HEK293 (cell line): ENCODE results near the gene CHID1.

Experiments
- ATF2 ChIP-seq: fragments of 450-650 bp; formaldehyde crosslinking; IDR thresholded peaks from 2 replicates; pipeline ENCODE4 v1.5.1; 2016; ENCODE audit warnings: missing biosample characterization, missing genetic modification characterization, low read depth
- KLF17 ChIP-seq: fragments of 450-650 bp; formaldehyde crosslinking; IDR thresholded peaks from 2 replicates; pipeline ENCODE4 v1.5.1; 2016; ENCODE audit warnings: missing biosample characterization, missing genetic modification characterization
- PBX3 ChIP-seq: sonication (generic); formaldehyde crosslinking; IDR thresholded peaks from 2 replicates; pipeline ENCODE4 v1.8.1; 2022; ENCODE audit warnings: mild to moderate bottlenecking, moderate library complexity, missing genetic modification reagents
- PRDM2 ChIP-seq: fragments of 450-650 bp; formaldehyde crosslinking; IDR thresholded peaks from 2 replicates; pipeline ENCODE4 v1.5.1; 2016; ENCODE audit warnings: missing biosample characterization, missing genetic modification characterization, borderline replicate concordance
- SP3 ChIP-seq: fragments of 450-650 bp; formaldehyde crosslinking; IDR thresholded peaks from 2 replicates; pipeline ENCODE4 v1.5.1; 2016; ENCODE audit warnings: missing biosample characterization, missing genetic modification characterization
- ZBTB49 ChIP-seq: fragments of 450-650 bp; formaldehyde crosslinking; IDR thresholded peaks from 2 replicates; pipeline ENCODE4 v1.5.1; 2016; ENCODE audit warnings: missing biosample characterization, missing genetic modification characterization, low read depth
- ZEB2 ChIP-seq: fragments of 450-650 bp; formaldehyde crosslinking; IDR thresholded peaks from 2 replicates; pipeline ENCODE4 v1.5.1; 2016; ENCODE audit warnings: missing biosample characterization, missing genetic modification characterization
- ZFP41 ChIP-seq: fragments of 450-650 bp; formaldehyde crosslinking; IDR thresholded peaks from 2 replicates; pipeline ENCODE4 v1.5.1; 2016; ENCODE audit warnings: missing biosample characterization, missing genetic modification characterization, borderline replicate concordance
- ZFP69B ChIP-seq: fragments of 450-650 bp; formaldehyde crosslinking; IDR thresholded peaks from 2 replicates; pipeline ENCODE4 v1.5.1; 2016; ENCODE audit warnings: missing biosample characterization, missing genetic modification characterization
- ZNF114 ChIP-seq: fragments of 450-650 bp; formaldehyde crosslinking; IDR thresholded peaks from 2 replicates; pipeline ENCODE4 v1.5.0; 2017; ENCODE audit warnings: missing biosample characterization, missing genetic modification characterization
- ZNF175 ChIP-seq: fragments of 450-650 bp; formaldehyde crosslinking; IDR thresholded peaks from 2 replicates; pipeline ENCODE4 v1.5.1; 2016; ENCODE audit warnings: missing biosample characterization, missing genetic modification characterization
- ZNF18 ChIP-seq: fragments of 450-650 bp; formaldehyde crosslinking; IDR thresholded peaks from 2 replicates; pipeline ENCODE4 v1.5.1; 2016; ENCODE audit warnings: missing biosample characterization, missing genetic modification characterization
- ZNF214 ChIP-seq: fragments of 450-650 bp; formaldehyde crosslinking; IDR thresholded peaks from 2 replicates; pipeline ENCODE4 v1.5.1; 2017; ENCODE audit warnings: missing biosample characterization, mild to moderate bottlenecking, missing genetic modification characterization, borderline replicate concordance
- ZNF24 ChIP-seq: fragments of 450-650 bp; formaldehyde crosslinking; IDR thresholded peaks from 2 replicates; pipeline ENCODE4 v1.5.1; 2016; ENCODE audit warnings: missing biosample characterization, missing genetic modification characterization
- ZNF248 ChIP-seq: fragments of 450-650 bp; formaldehyde crosslinking; IDR thresholded peaks from 2 replicates; pipeline ENCODE4 v1.5.1; 2017; ENCODE audit warnings: missing biosample characterization, missing genetic modification characterization
- ZNF302 ChIP-seq: fragments of 450-650 bp; formaldehyde crosslinking; IDR thresholded peaks from 2 replicates; pipeline ENCODE4 v1.5.1; 2016; ENCODE audit warnings: missing biosample characterization, missing genetic modification characterization, low read depth
- ZNF335 ChIP-seq: fragments of 450-650 bp; formaldehyde crosslinking; conservative IDR thresholded peaks from 2 replicates; pipeline ENCODE4 v1.5.1; 2016; ENCODE audit warnings: missing biosample characterization, missing genetic modification characterization
- ZNF350 ChIP-seq: fragments of 450-650 bp; formaldehyde crosslinking; IDR thresholded peaks from 2 replicates; pipeline ENCODE4 v1.5.0; 2017; ENCODE audit warnings: missing biosample characterization, mild to moderate bottlenecking, missing genetic modification characterization
- ZNF433 ChIP-seq: fragments of 450-650 bp; formaldehyde crosslinking; IDR thresholded peaks from 2 replicates; pipeline ENCODE4 v1.5.1; 2016; ENCODE audit warnings: missing biosample characterization, missing genetic modification characterization, low read depth
- ZNF449 ChIP-seq: fragments of 450-650 bp; formaldehyde crosslinking; IDR thresholded peaks from 2 replicates; pipeline ENCODE4 v1.5.1; 2017; ENCODE audit warnings: missing biosample characterization, mild to moderate bottlenecking, missing genetic modification characterization, moderate library complexity
- ZNF623 ChIP-seq: fragments of 450-650 bp; formaldehyde crosslinking; IDR thresholded peaks from 2 replicates; pipeline ENCODE4 v1.5.1; 2016; ENCODE audit warnings: missing biosample characterization, missing genetic modification characterization
- ZNF660 ChIP-seq: fragments of 450-650 bp; IDR thresholded peaks from 2 replicates; pipeline ENCODE4 v1.5.1; 2018; ENCODE audit warnings: missing biosample characterization, mild to moderate bottlenecking, missing genetic modification characterization
- ZNF670 ChIP-seq: fragments of 450-650 bp; formaldehyde crosslinking; IDR thresholded peaks from 2 replicates; pipeline ENCODE4 v1.5.1; 2016; ENCODE audit warnings: missing biosample characterization, missing genetic modification characterization, low read depth
- ZNF785 ChIP-seq: fragments of 450-650 bp; formaldehyde crosslinking; IDR thresholded peaks from 2 replicates; pipeline ENCODE4 v1.5.1; 2016; ENCODE audit warnings: missing biosample characterization, missing genetic modification characterization
- ZNF830 ChIP-seq: fragments of 450-650 bp; IDR thresholded peaks from 2 replicates; pipeline ENCODE4 v1.5.0; 2018; ENCODE audit warnings: missing biosample characterization, missing genetic modification characterization, low read depth, mild to moderate bottlenecking, moderate library complexity

Gene CHID1

GRCh38 chr11:926341-926916, 15.8 kb upstream of the CHID1 start (continued):
- TF ChIP-seq ATF2 (tag by site-specific recombination) (peak; percentile 20; the same call in 1 of the 2 replicates), ZNF433 (tag by site-specific recombination) (no peak), ZNF18 (tag by site-specific recombination) (no peak), ZFP69B (tag by site-specific recombination) (no peak), ZNF350 (tag by site-specific recombination) (no peak), ZBTB49 (tag by site-specific recombination) (no peak), ZNF214 (no peak), PRDM2 (no peak), ZNF335 (tag by site-specific recombination) (peak; percentile 42), SP3 (peak; percentile 35; the same call in 1 of the 2 replicates), ZEB2 (tag by site-specific recombination) (peak; percentile 74), ZNF830 (no peak), ZNF175 (tag by site-specific recombination) (no peak), KLF17 (tag by site-specific recombination) (no peak), ZNF785 (tag by site-specific recombination) (no peak), ZNF114 (tag by site-specific recombination) (no peak), ZNF302 (tag by site-specific recombination) (no peak), ZNF248 (no peak), ZNF623 (tag by site-specific recombination) (no peak), PBX3 (CRISPR knock-in tag) (no peak), ZFP41 (tag by site-specific recombination) (no peak), ZNF660 (tag by site-specific recombination) (no peak), ZNF670 (tag by site-specific recombination) (no peak), ZNF24 (no peak), ZNF449 (tag by site-specific recombination) (no peak)
